ENCODE measurements around the gene RYR1.
"Not testable (repeated sequence)": the region's sequence is repeated elsewhere in the genome, so short reads cannot be mapped to it uniquely, and the experiment has no call there.

RYR1 gene

GRCh38 chr19:38422438-38422837 lies 11.1 kb upstream of the RYR1 start:
- no peaks in the 10 kb centered on the region; the same call in 1 of the 2 replicates for H3K27me3 ChIP-seq
- no peak for DNase-seq
- H3K4me1 ChIP-seq: no peaks in the 10 kb centered on the region
- no peak overlapping the region for H3K4me3 ChIP-seq (ENCODE audit: low read depth, low read length)
- no peaks in the 10 kb centered on the region for H3K36me3 ChIP-seq
- TF ChIP-seq, protein P1, sequence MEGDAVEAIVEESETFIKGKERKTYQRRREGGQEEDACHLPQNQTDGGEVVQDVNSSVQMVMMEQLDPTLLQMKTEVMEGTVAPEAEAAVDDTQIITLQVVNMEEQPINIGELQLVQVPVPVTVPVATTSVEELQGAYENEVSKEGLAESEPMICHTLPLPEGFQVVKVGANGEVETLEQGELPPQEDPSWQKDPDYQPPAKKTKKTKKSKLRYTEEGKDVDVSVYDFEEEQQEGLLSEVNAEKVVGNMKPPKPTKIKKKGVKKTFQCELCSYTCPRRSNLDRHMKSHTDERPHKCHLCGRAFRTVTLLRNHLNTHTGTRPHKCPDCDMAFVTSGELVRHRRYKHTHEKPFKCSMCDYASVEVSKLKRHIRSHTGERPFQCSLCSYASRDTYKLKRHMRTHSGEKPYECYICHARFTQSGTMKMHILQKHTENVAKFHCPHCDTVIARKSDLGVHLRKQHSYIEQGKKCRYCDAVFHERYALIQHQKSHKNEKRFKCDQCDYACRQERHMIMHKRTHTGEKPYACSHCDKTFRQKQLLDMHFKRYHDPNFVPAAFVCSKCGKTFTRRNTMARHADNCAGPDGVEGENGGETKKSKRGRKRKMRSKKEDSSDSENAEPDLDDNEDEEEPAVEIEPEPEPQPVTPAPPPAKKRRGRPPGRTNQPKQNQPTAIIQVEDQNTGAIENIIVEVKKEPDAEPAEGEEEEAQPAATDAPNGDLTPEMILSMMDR (IDR thresholded peaks at IDR 0.05; ENCODE audit: low read depth, low read length): no peak
- no peaks in the 10 kb centered on the region for H3K9me3 ChIP-seq

GRCh38 chr19:38424272-38424671 lies 9.2 kb upstream of the RYR1 start:
- no peaks in the 10 kb centered on the region for H3K4me1 ChIP-seq
- TF ChIP-seq, protein P1 (IDR thresholded peaks at IDR 0.05; ENCODE audit: low read depth, low read length): no peak
- H3K27me3 ChIP-seq: no peaks in the 10 kb centered on the region
- H3K4me3 ChIP-seq (ENCODE audit: low read depth, low read length): no peak overlapping the region
- no peak for DNase-seq
- H3K36me3 ChIP-seq: no peaks in the 10 kb centered on the region
- H3K9me3 ChIP-seq: no peaks in the 10 kb centered on the region

- Histone ChIP-seq H3K36me3 (no peaks in the 10 kb centered on the region), H3K4me3 (ENCODE audit: low read depth, low read length) (no peak overlapping the region), H3K4me1 (no peaks in the 10 kb centered on the region), H3K27me3 (no peaks in the 10 kb centered on the region), H3K9me3 (no peaks in the 10 kb centered on the region)
- no peak for DNase-seq
- TF ChIP-seq, protein P1 (IDR thresholded peaks at IDR 0.05; ENCODE audit: low read depth, low read length): no peak
Measured at GRCh38 chr19:38425222-38425809, 8.2 kb upstream of the RYR1 start.

- Histone ChIP-seq H3K27me3 (no peaks in the 10 kb centered on the region), H3K9me3 (no peaks in the 10 kb centered on the region), H3K36me3 (no peaks in the 10 kb centered on the region), H3K4me3 (ENCODE audit: low read depth, low read length) (no peak within 1 kb of the TSS), H3K4me1 (no peaks in the 10 kb centered on the region)
- TF ChIP-seq, protein P1 (IDR thresholded peaks at IDR 0.05; ENCODE audit: low read depth, low read length): no peak
- DNase-seq: no peak
Measured at GRCh38 chr19:38425810-38426466, 7.6 kb upstream of the RYR1 start, which contains the start of gene RASGRP4. RASGRP4 (minus strand) TSS chr19:38426219; CDS start chr19:38426091, 128 bp downstream.

DNA sequence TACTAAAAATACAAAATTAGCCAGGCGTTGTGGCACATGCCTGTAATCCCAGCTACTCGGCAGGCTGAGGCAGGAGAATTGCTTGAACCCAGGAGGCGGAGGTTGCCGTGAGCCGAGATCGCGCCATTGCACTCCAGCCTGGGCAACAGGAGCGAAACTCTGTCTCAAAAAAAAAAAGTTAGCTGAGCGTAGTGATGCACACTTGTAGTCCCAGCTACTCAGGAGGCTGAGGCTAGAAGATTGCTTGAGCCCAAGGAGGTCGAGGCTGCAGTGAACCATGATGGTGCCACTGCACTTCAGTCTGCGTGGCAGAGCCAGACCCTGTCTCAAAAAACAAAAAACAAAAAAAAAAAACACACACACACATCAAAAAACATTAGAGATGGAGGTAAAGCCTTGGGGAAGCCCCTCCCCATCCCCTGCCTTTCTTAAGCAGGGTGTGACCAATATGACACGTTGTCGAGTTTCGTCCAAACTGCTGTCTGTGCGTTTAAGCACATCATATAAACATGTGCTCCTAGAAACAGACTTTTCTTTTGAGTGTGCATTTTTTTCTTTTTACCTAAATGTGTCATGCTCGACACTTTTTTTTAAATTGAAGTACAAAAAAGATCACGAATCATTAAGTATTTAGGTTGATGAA lies 6.3 kb upstream of the RYR1 start:
- H3K27me3 ChIP-seq; H3K36me3 ChIP-seq; DNase-seq; H3K4me3 ChIP-seq (ENCODE audit: low read depth, low read length); H3K9me3 ChIP-seq; H3K4me1 ChIP-seq: not testable (repeated sequence)

DNA sequence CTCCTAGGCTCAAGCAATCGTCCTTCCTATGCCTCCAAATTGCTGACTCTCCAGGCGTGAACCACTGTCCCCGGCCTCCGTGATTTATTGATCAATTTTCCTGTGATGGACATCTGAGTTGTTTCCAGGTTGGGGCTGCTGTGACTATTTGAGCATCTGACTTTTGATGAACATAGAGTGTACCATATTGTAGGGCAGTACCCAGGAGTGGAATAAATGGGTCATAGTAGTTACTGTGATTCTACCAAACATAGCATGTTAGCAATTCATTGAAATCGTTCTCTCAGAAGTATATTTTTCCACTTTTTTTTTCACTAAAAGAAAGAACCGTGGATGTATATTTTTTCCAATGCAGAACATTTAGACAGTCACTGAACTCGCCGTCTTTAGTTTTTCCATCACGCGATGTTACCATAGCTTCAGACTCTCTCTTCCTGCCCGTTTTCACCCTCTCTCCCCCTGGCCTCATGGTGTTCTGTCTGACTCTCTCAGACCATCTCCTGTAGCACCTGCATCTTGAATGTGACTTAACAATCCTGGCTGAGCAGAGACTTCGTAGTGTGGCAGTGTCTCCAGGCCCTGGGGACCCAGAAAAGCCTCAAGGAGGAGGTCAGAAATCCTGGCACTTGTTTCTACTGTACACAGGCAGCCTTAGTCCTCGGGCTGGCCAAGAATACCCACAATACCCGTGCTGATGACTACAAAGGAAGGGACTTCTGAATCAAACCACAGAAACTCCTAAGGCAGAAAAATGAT lies 4.3 kb upstream of the RYR1 start:
- no peak for DNase-seq
- Histone ChIP-seq H3K9me3 (no peaks in the 10 kb centered on the region), H3K4me3 (ENCODE audit: low read depth, low read length) (no peak overlapping the region), H3K36me3 (no peaks in the 10 kb centered on the region), H3K4me1 (no peaks in the 10 kb centered on the region), H3K27me3 (no peaks in the 10 kb centered on the region; the same call in 1 of the 2 replicates)
- TF ChIP-seq, protein P1 (IDR thresholded peaks at IDR 0.05; ENCODE audit: low read depth, low read length): no peak
